Measurements from ENCODE around the gene SLC22A13.
"Not testable (repeated sequence)": the region's sequence is repeated elsewhere in the genome, so short reads cannot be mapped to it uniquely, and the experiment has no call there.

The SLC22A13 gene

DNA sequence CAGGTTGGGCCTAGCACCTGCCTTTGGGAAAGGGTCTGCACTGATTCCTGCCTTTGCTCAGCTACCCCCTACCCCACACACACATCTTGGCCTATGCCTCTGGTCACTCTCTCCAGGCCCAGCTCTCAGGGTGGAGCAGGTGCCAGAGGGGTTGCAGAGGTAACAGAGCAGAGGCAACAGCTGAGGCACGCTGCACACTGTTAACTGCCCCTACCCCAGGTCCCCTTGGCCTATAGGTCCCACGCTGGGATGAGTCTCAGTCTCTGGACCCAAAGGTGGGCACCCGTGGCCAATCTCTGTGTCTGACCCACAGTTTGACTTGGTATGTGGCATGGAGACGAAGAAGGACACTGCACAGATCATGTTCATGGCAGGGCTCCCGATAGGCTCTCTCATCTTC lies 41.3 kb downstream of the SLC22A13 start:
- DNase-seq: no peak

DNA sequence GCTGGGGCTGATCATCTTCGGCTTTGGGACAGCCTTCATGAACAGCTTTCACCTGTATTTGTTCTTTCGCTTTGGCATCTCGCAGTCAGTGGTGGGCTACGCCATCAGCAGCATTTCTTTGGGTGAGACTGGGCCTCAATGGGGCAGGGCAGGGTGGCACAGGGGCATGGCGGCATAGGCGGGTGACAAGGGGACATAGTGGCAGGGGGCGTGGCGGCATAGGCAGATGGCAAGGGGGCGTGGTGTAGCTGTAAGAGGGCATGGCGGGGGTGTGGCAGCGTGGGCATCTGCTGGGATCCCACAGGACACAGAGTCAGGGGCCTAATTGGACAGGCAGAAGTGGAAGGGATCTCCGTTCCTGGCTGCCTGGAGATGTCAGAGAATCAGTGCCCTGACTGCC lies 42.0 kb downstream of the SLC22A13 start:
- no peak for DNase-seq

DNA sequence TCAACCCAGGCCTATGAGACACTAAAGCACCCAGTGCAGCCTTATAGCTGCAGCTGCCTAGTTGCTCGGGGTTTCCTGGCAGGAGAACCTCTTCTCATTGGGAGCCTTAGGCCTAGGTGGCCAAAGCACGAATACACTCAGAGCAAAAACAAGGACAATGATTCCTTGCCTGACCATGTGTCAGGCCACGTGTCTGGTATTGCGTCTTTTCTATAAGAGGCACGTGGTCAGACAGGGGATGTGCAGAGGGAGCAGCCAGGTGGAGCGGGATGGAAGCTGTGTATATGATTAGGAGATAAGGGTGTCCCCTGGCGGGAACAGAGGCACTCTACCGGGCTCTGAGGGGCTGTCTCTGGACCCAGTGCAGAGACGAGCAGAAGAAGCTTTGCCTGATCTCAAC lies 42.8 kb downstream of the SLC22A13 start:
- no peak for DNase-seq

DNA sequence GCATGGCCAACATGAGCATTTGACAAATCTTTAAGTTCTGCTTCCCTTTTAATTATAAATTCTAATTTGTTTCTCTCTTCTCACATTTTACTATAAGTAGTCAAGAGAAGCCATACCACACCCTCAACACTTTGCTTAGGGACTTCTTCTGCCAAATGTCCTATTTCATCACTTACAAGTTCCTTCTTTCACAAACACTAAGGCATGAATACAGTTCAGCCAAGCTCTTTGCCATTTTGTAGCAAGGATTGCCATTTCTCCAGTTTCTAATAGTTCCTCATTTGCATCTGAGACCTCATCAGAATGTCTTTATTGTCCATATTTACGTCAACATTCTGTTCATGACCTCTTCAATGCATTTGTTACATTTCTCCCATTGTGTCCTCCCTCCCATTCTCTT lies 45.9 kb downstream of the SLC22A13 start:
- no peak for DNase-seq

GRCh38 chr3:38311941-38312340 lies 46.3 kb downstream of the SLC22A13 start:
- no peak for DNase-seq

DNA sequence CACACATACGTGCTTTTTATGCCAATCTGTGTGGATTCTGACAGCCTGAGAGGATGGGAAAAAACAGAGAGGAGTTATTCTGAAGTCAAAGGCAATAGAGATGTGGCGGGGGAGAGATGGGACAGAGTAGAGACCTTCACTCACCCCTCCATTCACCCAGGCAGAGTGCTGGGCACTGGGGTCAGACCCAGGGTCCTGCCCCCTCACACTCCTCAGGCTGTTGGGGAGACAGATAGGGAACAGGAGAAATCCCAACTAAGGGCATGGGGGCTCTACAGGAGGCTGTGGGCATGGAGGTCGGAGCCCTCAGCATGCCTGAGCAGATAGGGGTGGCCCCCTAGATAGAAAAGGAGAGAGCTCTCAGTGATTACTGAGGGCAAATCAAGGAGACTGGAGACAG lies 46.7 kb downstream of the SLC22A13 start:
- no peak for DNase-seq

DNA sequence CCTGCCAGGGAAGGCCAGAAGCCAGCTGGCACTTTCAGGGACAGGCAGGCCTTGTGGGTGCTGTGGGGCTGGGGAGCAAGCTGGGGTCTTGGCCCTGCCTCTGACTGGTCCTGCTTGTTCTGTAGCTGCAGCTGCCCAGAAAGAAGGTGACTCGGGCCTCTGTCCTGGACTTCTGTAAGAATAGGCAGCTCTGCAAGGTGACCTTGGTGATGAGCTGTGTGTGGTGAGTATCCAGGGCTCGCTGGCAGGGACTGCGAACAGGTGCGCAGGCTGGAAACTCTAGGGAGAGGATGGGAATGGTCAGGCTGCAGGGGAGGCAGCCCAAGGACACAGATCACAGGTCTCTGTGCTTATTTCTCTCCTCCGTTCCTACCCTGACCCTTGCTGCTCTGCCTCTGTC lies 47.7 kb downstream of the SLC22A13 start:
- DNase-seq: no peak

DNA sequence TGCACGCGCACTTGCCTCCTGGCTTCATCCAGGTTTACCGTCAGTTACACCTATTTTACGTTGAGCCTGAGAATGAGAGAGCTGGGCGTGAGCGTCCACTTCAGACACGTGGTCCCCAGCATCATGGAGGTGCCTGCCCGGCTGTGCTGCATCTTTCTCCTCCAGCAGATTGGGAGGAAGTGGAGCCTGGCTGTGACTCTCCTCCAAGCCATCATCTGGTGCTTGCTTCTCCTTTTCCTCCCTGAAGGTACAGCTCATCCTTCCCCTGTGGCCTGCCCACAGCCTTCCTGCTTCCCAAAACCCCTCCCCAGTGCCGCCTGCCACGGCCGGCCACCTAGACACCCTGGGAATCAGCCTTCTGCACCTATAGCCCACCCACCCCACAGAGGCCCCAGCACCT lies 48.1 kb downstream of the SLC22A13 start:
- DNase-seq: no peak

GRCh38 chr3:38314112-38314763 lies 48.6 kb downstream of the SLC22A13 start:
- DNase-seq: no peak

DNA sequence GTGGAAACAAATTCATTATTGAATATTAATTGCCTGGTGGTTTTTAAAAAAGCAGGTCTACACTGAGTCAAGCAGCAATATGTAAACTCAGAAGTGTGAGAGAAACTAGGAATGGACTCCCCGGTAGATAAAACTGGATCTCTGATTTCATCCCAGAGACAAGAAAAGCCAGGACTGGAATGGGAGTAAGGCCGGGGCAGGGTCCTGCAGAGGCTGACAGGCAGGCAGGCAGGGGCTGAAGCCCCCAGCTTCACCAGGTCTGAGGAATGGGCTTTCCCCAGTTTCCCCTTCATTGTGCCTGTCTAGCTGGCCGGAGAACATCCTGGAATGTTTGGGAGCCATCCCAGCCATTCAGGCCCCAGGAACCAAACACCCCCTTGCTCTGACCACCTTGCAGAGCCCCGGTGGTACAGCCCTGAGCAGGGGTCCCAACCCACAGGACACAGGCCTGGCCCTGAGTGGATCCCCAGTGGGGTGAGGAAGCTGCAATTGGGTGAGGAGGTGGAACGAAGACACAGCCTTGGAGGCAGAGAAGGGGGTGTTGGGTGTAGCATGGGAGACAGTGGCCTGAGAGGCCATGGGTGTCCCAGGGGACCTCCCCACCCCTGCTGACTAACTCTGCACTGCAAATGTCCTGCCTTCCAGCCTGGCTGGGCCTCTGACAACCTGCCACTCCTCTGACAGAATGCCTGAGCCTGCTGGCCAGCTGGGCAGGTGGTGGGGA lies 49.3 kb downstream of the SLC22A13 start:
- DNase-seq: no peak

DNA sequence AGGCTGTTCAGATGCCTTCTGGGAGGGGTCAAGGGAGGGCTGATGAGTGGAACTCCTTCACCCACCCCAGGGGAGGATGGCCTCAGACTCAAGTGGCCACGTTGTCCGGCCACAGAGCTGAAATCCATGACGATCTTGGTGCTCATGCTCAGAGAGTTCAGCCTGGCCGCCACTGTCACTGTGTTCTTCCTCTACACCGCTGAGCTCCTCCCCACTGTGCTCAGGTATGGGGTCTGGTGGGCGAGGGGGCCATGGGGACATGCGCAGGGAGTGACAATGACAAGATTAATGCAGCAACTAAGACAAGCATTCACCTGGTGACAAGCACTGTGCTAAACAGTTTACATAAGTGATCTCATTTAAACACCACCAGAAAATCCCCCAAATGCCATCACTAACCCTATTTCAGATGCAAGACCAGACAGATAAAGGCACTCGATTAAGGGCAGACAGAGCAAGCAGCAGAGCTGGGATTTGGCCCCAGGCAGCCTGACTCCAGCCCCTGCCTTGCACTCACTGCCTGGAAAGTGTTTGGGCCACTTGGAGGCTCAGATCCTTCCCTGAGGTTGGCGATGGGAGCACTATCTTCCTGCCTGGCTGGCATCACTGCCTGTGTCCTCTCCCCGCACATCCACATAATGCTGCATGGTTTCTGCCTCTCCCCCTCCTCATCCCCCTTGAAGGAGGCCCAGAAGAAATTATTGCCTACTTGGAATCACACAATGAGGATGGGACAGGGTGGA lies 50.0 kb downstream of the SLC22A13 start:
- DNase-seq: no peak

DNA sequence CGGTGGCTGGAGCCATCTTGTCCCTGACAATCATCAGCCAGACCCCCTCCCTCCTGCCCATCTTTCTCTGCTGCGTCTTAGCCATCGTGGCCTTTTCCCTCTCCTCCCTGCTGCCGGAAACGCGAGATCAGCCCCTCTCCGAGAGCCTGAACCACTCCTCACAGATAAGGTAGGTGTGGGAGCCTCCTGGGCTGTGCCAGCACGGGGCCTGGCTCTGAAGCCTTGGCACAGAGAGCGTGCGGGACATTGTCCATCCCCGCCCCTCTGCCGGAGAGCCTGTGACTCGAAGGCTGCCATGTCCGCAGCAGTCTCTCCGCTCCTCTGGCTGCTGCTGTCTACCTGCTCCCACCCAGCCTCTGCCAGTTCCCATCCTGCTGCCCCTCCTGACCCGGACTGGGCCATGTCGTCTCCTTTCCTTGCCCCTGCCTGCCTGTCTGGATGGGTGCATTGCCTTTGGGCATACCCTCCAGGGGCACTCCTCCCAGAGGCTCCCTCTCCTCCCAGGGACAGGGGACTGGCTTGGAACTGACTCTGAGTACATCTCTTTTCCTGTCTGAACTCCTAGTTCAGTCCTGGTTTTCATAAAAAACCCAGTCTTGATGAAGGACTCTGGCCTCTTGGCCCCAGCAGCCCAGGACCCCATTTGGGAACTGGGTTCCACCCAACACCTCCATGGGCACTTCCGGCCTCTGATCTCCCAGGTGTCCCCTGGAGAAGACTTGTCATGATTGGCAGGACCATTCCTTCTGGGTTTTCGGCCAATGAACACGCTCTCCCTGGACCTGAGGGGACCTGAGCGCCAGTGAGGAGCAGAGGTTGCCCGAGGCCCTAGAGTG lies 51.0 kb downstream of the SLC22A13 start:
- no peak for DNase-seq

GRCh38 chr3:38317192-38317759 lies 51.7 kb downstream of the SLC22A13 start:
- no peak for DNase-seq

GRCh38 chr3:38318766-38319671 lies 53.4 kb downstream of the SLC22A13 start:
- no peak for DNase-seq

DNA sequence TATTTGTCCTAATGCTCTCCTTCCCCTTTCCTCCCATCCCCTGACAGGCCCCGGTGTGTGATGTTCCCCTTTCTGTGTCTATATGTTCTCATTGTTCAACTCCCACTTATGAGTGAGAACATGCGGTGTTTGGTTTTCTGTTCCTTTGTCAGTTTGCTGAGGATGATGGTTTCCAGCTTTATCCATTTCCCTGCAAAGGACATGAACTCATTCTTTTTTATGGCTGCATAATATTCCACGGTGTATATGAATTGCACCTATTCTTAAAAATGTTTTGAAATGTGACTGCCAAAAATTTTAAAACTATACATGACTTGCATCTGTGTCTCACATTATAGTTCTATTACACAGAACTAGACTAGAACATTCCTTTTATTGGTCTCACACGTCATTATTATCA lies 55.0 kb downstream of the SLC22A13 start:
- DNase-seq: not testable (repeated sequence)

- no peak for DNase-seq
These were observed 57.4 kb downstream of the SLC22A13 start for GRCh38 chr3:38323060-38323459.

- DNase-seq: no peak
These were observed 59.6 kb downstream of the SLC22A13 start for GRCh38 chr3:38325256-38325655.

DNA sequence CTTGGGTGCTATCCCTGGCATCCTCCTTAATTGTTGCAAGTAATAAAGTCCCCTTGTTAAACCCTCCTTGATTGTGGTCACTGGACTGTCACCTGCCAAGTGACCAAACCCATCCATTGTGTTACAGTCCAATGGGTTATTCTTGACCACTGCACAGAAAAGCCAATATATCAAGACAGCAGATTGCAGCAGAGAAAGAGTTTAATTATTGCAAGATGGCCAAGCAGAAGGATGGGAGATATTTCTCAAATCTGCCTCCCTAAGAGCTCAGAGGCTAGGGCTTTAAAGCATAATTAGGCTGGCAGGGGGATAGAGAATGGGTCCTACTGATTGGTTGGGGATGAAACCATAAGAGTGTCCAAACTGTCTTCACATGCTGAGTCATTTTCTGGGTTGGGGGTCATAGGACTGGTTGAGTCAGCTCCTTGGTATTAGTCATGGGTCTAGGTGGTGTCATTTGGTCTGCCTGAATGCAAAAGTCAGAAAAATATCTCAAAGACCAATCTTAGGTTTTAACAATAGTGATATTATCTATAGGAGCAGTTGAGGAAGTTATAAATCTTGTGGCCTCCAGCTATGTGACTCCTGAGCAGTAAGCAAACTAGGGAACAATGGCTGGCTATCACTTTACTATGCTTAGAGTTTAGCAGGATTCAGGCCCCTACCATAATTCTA lies 61.9 kb downstream of the SLC22A13 start:
- no peak for DNase-seq
